ENCODE data around the gene RPUSD1.

GRCh38 chr16:792221-792995, 4.2 kb upstream of the RPUSD1 start:
- TF ChIP-seq CTCF (conservative IDR thresholded peaks at IDR 0.05 in 1 of 2, IDR thresholded peaks at IDR 0.05 in 1 of 2; ENCODE audit: low read depth in 1 of 2, low read length in 2 of 2): no peak
- TF ChIP-seq EZH2 (IDR thresholded peaks at IDR 0.05; ENCODE audit: low read length, missing control alignments): no peak

Data from fibroblast of lung (primary cell).